ENCODE measurements around the gene CTNNA3.
"Not testable (repeated sequence)": the region's sequence is repeated elsewhere in the genome, so short reads cannot be mapped to it uniquely, and the experiment has no call there.

CTNNA3 gene

GRCh38 chr10:67438605-67439304 lies 257.2 kb downstream of the CTNNA3 start:
- in situ Hi-C loops (cut with HindIII; ENCODE audit: low sequenced_read_pairs) = no loop called here
- DNase-seq (ENCODE audit: low read depth, low spot score) = no peak
- no peak for TF ChIP-seq CTCF (IDR thresholded peaks at IDR 0.05; ENCODE audit: low read depth, low read length)
- H3K4me3 ChIP-seq (ENCODE audit: low read depth, low read length) = no peak overlapping the region

- no peak overlapping the region for H3K4me3 ChIP-seq (ENCODE audit: low read depth, low read length)
- no peak for DNase-seq (ENCODE audit: low read depth, low spot score)
- no peak for TF ChIP-seq CTCF (IDR thresholded peaks at IDR 0.05; ENCODE audit: low read depth, low read length)
- in situ Hi-C loops (cut with HindIII; ENCODE audit: low sequenced_read_pairs) = no loop called here
These were observed 262.7 kb downstream of the CTNNA3 start for GRCh38 chr10:67433276-67433675.

GRCh38 chr10:67402620-67403019 lies 293.4 kb downstream of the CTNNA3 start:
- TF ChIP-seq CTCF (IDR thresholded peaks at IDR 0.05; ENCODE audit: low read depth, low read length) = no peak
- no peak for DNase-seq (ENCODE audit: low read depth, low spot score)
- H3K4me3 ChIP-seq (ENCODE audit: low read depth, low read length) = no peak overlapping the region
- in situ Hi-C loops (cut with HindIII; ENCODE audit: low sequenced_read_pairs) = no loop called here

GRCh38 chr10:67401711-67402110 lies 294.3 kb downstream of the CTNNA3 start:
- no peak for TF ChIP-seq CTCF (IDR thresholded peaks at IDR 0.05; ENCODE audit: low read depth, low read length)
- in situ Hi-C loops (cut with HindIII; ENCODE audit: low sequenced_read_pairs) = no loop called here
- DNase-seq (ENCODE audit: low read depth, low spot score) = no peak
- H3K4me3 ChIP-seq (ENCODE audit: low read depth, low read length) = no peak overlapping the region

- peak overlapping the region; percentile 22 for H3K4me3 ChIP-seq (ENCODE audit: low read depth, low read length)
- in situ Hi-C loops (cut with HindIII; ENCODE audit: low sequenced_read_pairs) = not testable (repeated sequence)
- peak; percentile 3 for DNase-seq (ENCODE audit: low read depth, low spot score)
These were observed 309.0 kb downstream of the CTNNA3 start for GRCh38 chr10:67386841-67387533.

GRCh38 chr10:67386260-67386659 lies 309.7 kb downstream of the CTNNA3 start:
- no peak overlapping the region for H3K4me3 ChIP-seq (ENCODE audit: low read depth, low read length)
- TF ChIP-seq CTCF (IDR thresholded peaks at IDR 0.05; ENCODE audit: low read depth, low read length) = no peak
- peak; percentile 0 for DNase-seq (ENCODE audit: low read depth, low spot score)
- in situ Hi-C loops (cut with HindIII; ENCODE audit: low sequenced_read_pairs) = no loop called here

GRCh38 chr10:67385566-67385965 lies 310.4 kb downstream of the CTNNA3 start:
- TF ChIP-seq CTCF (IDR thresholded peaks at IDR 0.05; ENCODE audit: low read depth, low read length) = no peak
- no peak overlapping the region for H3K4me3 ChIP-seq (ENCODE audit: low read depth, low read length)
- DNase-seq (ENCODE audit: low read depth, low spot score) = no peak
- in situ Hi-C loops (cut with HindIII; ENCODE audit: low sequenced_read_pairs) = no loop called here
